Heart left ventricle (tissue), 16 donors: ENCODE data around the gene SENP5. TPM values are rescaled to one million over a fixed set of nuclear protein-coding genes. Genes with fewer than 3 reads are reported as not detected.
"Not testable (repeated sequence)": the region's sequence is repeated elsewhere in the genome, so short reads cannot be mapped to it uniquely, and the experiment has no call there.

Experiments
- ATAC-seq, 4 donors: fragments of 200-7000 bp; cut with Tn5 transposase; one replicate each; pipeline ENCODE4 v1.9.1; 2020 to 2022; ENCODE audit warnings: moderate library complexity in 4 of 4, mild to moderate bottlenecking in 3 of 4, moderate number of reproducible peaks in 1 of 4
- DNase-seq, 5 donors: peaks; one replicate each; pipeline ENCODE4 v3.0.0-alpha.2; 2020
- H3K27ac ChIP-seq, 12 donors: fragments of 200-600 bp; sonication (generic) in 4 of 12; one replicate each; pipeline versions ENCODE4 v1.5.0 to v1.8.0; 2016 to 2022; ENCODE audit warnings: mild to moderate bottlenecking in 2 of 12
- H3K27me3 ChIP-seq, 9 donors: fragments of 200-600 bp; sonication (generic) in 2 of 9; one replicate each; pipeline versions ENCODE4 v1.5.1 to v1.8.0; 2016 to 2022; ENCODE audit warnings: mild to moderate bottlenecking in 3 of 9
- H3K36me3 ChIP-seq, 9 donors: fragments of 200-600 bp; sonication (generic) in 2 of 9; one replicate each; pipeline versions ENCODE4 v1.5.0 to v1.8.0; 2018 to 2022; ENCODE audit warnings: mild to moderate bottlenecking in 2 of 9
- H3K4me1 ChIP-seq, 12 donors: fragments of 200-600 bp; sonication (generic) in 4 of 12; one replicate each; pipeline versions ENCODE4 v1.5.0 to v1.8.0; 2016 to 2022; ENCODE audit warnings: mild to moderate bottlenecking in 3 of 12
- H3K4me3 ChIP-seq, 12 donors: fragments of 200-600 bp; sonication (generic) in 4 of 12; one replicate each; pipeline versions ENCODE4 v1.5.0 to v1.8.0; 2017 to 2022; ENCODE audit warnings: mild to moderate bottlenecking in 9 of 12, moderate library complexity in 4 of 12
- H3K9me3 ChIP-seq, 12 donors: fragments of 200-600 bp; sonication (generic) in 4 of 12; one replicate each; pipeline versions ENCODE4 v1.5.0 to v1.8.0; 2016 to 2022; ENCODE audit warnings: mild to moderate bottlenecking in 1 of 12
- POLR2A ChIP-seq, 2 donors: fragments of 450-650 bp; IDR thresholded peaks; one replicate each; pipeline ENCODE4 v1.6.1; 2017; ENCODE audit warnings: antibody characterized with exemption in 2 of 2, mild to moderate bottlenecking in 2 of 2, moderate library complexity in 2 of 2
- WGBS, 4 donors: extraction: QIAGEN DNeasy Blood & Tissue Kit in 2 of 4; methylation state at CpG; one replicate each; pipeline versions ENCODE4 v1.1.5 to v1.1.7; 2013 to 2018; 5-methylcytosine and 5-hydroxymethylcytosine counted together
- intact Hi-C, 10 donors: fragments of 100-400 bp; cut with DNase I; formaldehyde crosslinking; loops; one replicate each; pipeline versions ENCODE4 v1.11.1 to v1.14.2; 2022
- polyA plus RNA-seq, 2 donors: library from polyadenylated mRNA; stranded (reverse); fragments of 200-250 nt; gene quantifications; one replicate each; pipeline ENCODE4 v1.2.3, GENCODE V29; 2013
- total RNA-seq, 9 donors: library from RNA; depleted of rRNA in 2 of 9; stranded (reverse); fragments of >200 nt in 2 of 9; fragmentation: NEBNext Ultra II Directional in 3 of 9; extraction: Animal tissue kit (Norgen Biotek cat#: 25700) in 3 of 9; gene quantifications; one replicate each; pipeline versions ENCODE4 v1.1.0 to v1.2.4, GENCODE V29; 2016 to 2023
- TF ChIP-seq, protein P1 (sequence below), 12 donors: fragments of 200-600 bp; sonication (generic) in 4 of 12; IDR thresholded peaks; one replicate each; pipeline versions ENCODE4 v1.5.0 to v1.8.0; 2018 to 2022; ENCODE audit warnings: antibody characterized with exemption in 12 of 12, mild to moderate bottlenecking in 5 of 12
- donor health status: ischemic (EF 13 %, LVEDD 7.1; RV severe dilation, severe dysfunction).
- donor health status: healthy with polysubstance abuse.
- donor health status: DM: no; HTN: yes; CAD: no.
- donor health status: DM: no; HTN: no; CAD: no.
- donor health status: ischemic (EF 25% LVEDD 6.9; RV normal size, moderate dysfunction).
- donor health status: ischemic (EF 25% LVEDD 5.7; RV mildly dilated, moderate dysfunction).
- donor health status: healthy.
- donor health status: DM: yes; HTN: yes; CAD: no.
- donor health status: ischemic (EF 35%, LVEDD 5.7; RV mildly dilated, moderate dysfunction).
- donor health status: nonischemic (EF 11% LVEDD 7.7; RV severe dilation, severe dysfunction).
- donor health status: DM: yes; HTN: yes; CAD: no.
- donor health status: PGD.
- donor health status: ischemic (EF 29% LVEDD 5.4; RV normal size, mild dysfunction).
- donor health status: nonischemic (EF 23%, LVEDD 6.1; RV moderate dilation, normal function).

The SENP5 gene
- total and polyA plus RNA-seq, 11 donors, result 7.0 to 28.5 (median 22.0) TPM

DNA sequence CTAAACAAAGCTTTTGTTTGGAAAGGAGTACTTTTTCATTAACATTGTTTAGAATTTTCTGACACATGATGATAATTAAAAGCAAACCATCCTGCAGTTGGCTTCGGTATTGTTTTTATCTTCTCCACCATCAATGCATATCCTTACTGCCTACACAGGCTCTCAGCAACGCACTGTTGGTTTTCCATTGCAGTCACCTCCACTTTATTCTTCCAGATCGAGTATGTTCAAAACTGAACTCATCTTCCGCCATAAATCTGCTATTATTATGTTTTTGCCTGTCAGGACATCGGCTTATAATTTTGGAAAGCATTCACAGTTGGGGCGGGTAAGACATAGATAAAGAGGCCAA lies 589 bp upstream of the SENP5 start:
- DNase-seq (no peak), ATAC-seq (no peak)
- intact Hi-C loops, result loop anchor here in 7 of 10 donors (1.0 to 10.0 kb wide), 6 partner anchors 70 to 302 kb away; partner anchors contain the start of genes NCBP2 (in 6 of the 7), FBXO45 (in 1 of the 7) and WDR53 (in 1 of the 7)
- peaks cover 0 to 30% (median 17%) of the 10 kb centered on the region in 12 donors for H3K4me1 ChIP-seq
- 37 to 46% (median 41%) methylated on average over 6 of the region's 6 CpGs for WGBS, 4 donors
- H3K36me3 ChIP-seq, result peaks cover 0 to 10% (median 0%) of the 10 kb centered on the region in 9 donors
- no peaks in the 10 kb centered on the region for H3K27me3 ChIP-seq
- H3K4me3 ChIP-seq, result peak overlapping the region; percentile 63 to 99 (median 97)
- H3K27ac ChIP-seq, result peak overlapping the region; percentile 18 to 97 (median 93)
- H3K9me3 ChIP-seq, result peaks cover 0 to 4% (median 0%) of the 10 kb centered on the region in 12 donors
- TF ChIP-seq, protein P1, sequence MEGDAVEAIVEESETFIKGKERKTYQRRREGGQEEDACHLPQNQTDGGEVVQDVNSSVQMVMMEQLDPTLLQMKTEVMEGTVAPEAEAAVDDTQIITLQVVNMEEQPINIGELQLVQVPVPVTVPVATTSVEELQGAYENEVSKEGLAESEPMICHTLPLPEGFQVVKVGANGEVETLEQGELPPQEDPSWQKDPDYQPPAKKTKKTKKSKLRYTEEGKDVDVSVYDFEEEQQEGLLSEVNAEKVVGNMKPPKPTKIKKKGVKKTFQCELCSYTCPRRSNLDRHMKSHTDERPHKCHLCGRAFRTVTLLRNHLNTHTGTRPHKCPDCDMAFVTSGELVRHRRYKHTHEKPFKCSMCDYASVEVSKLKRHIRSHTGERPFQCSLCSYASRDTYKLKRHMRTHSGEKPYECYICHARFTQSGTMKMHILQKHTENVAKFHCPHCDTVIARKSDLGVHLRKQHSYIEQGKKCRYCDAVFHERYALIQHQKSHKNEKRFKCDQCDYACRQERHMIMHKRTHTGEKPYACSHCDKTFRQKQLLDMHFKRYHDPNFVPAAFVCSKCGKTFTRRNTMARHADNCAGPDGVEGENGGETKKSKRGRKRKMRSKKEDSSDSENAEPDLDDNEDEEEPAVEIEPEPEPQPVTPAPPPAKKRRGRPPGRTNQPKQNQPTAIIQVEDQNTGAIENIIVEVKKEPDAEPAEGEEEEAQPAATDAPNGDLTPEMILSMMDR (IDR thresholded peaks at IDR 0.05), result no peak
- TF ChIP-seq POLR2A (IDR thresholded peaks at IDR 0.05), result no peak

DNA sequence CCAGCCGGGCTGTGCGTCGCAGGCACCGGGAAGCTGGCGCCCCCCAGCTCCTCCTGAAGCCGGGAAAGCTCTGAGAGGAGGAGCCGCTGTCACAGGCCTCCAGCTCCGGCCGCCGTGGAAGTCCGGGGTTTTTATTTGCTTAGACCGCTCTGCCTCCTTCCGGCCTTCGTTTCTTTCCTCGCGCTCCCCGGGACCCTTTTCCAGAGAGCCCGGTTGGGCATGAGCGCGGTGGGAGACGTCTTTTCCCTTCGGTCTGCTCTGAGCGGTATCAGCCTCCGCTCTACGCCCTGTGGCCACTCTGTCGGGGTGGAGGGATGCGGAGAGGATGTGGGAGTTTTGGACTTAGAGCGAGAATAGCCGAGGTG lies 559 bp downstream of the SENP5 start:
- peaks cover 0 to 35% (median 22%) of the 10 kb centered on the region in 12 donors for H3K4me1 ChIP-seq
- H3K9me3 ChIP-seq, result no peaks in the 10 kb centered on the region
- peak overlapping the region; percentile 63 to 99 (median 97) for H3K4me3 ChIP-seq
- ATAC-seq (peak in 2 of 4 donors; percentile 24 to 41), DNase-seq (peak in 2 of 5 donors; percentile 30 to 59)
- intact Hi-C loops, result loop anchor here in 5 of 10 donors (5.0 to 10.0 kb wide), 4 partner anchors 69 to 303 kb away; partner anchors contain the start of genes NCBP2 (in 3 of the 5), FBXO45 (in 1 of the 5) and WDR53 (in 1 of the 5)
- no peaks in the 10 kb centered on the region for H3K27me3 ChIP-seq
- WGBS, 4 donors, result 0 to 1% (median 0%) methylated on average over 21 to 29 of the region's 29 CpGs
- H3K27ac ChIP-seq, result peak overlapping the region; percentile 18 to 97 (median 94)
- TF ChIP-seq, protein P1 (IDR thresholded peaks at IDR 0.05), result peak in 1 of 12 donors; percentile 3
- no peak for TF ChIP-seq POLR2A (IDR thresholded peaks at IDR 0.05)
- peaks cover 0 to 10% (median 0%) of the 10 kb centered on the region in 9 donors for H3K36me3 ChIP-seq

DNA sequence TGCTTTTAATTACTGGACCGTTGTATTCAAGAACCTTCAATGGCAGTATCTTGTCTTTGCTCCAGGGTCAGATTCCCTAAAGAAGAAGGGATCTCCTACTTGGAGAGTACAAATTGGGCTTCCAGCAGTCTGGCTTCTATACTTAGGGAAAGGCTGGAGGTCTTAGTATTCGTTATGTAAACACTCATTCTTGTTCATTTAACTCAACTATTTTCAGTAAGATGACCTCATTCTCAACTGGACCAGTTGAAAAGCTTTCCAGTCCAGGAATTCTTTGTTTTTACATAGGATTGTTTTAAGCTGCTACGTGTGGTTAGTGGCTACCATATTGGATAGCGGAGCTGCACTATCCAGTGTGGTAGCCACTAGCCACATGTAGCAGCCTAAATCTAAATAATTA lies 4.6 kb downstream of the SENP5 start:
- no peaks in the 10 kb centered on the region for H3K9me3 ChIP-seq
- H3K4me1 ChIP-seq, result peaks cover 0 to 42% (median 17%) of the 10 kb centered on the region in 12 donors
- no peak overlapping the region for H3K27ac ChIP-seq
- TF ChIP-seq, protein P1 (IDR thresholded peaks at IDR 0.05), result no peak
- TF ChIP-seq POLR2A (IDR thresholded peaks at IDR 0.05), result no peak
- DNase-seq, result no peak
- WGBS, 4 donors, result 71 to 79% (median 76%) methylated on average over 4 of the region's 4 CpGs
- H3K27me3 ChIP-seq, result no peaks in the 10 kb centered on the region
- H3K36me3 ChIP-seq, result peaks cover 0 to 10% (median 0%) of the 10 kb centered on the region in 9 donors
- intact Hi-C loops, result loop anchor here in 1 of 10 donors (5.0 kb wide), 1 partner anchor 65 kb away; no protein-coding TSS in a partner anchor
- no peak for ATAC-seq
- H3K4me3 ChIP-seq, result no peak overlapping the region

DNA sequence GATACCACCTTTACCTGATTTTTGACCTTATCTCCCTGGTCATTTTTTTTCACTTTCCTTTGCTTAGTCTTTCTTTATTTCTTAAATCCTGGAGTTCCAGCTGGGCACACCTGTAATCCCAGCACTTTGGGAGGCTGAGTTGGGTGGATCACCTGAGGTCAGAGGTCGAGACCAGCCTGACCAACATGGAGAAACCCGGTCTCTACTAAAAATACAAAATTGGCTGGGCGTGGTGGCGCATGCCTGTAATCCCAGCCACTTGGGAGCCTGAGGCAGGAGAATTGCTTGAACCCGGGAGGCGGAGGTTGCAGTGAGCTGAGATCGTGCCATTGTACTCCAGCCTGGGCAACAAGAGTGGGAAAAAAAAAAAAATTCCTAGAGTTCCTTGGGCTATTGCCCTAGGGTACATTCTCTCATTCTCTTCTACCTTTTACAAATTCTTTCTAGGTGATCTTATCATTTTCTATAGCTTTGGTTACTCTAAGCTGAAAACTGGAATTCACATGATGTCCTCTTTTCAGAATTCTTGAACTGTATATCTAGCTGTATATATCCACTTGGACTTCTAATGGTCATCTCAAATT lies 6.9 kb downstream of the SENP5 start:
- 88 to 94% (median 93%) methylated on average over 7 of the region's 7 CpGs for WGBS, 4 donors
- ATAC-seq, H3K4me3 ChIP-seq, DNase-seq, H3K9me3 ChIP-seq, H3K36me3 ChIP-seq, H3K27me3 ChIP-seq, H3K27ac ChIP-seq: not testable (repeated sequence)
- peaks cover 0 to 33% (median 11%) of the 10 kb centered on the region in 12 donors for H3K4me1 ChIP-seq
- intact Hi-C loops, result loop anchor here in 1 of 10 donors (5.0 kb wide), 1 partner anchor 63 kb away; no protein-coding TSS in a partner anchor
